Measurements from ENCODE around the gene CTCF.

The CTCF gene

GRCh38 chr16:67518676-67519075 lies 43.6 kb upstream of the CTCF start:
- TF ChIP-seq CTCF (IDR thresholded peaks at IDR 0.05; ENCODE audit: control extremely low read depth, extremely low read depth, low read depth, missing control alignments): no peak

GRCh38 chr16:67519242-67519641 lies 43.1 kb upstream of the CTCF start:
- TF ChIP-seq CTCF (IDR thresholded peaks at IDR 0.05; ENCODE audit: control extremely low read depth, extremely low read depth, low read depth, missing control alignments): no peak
- CTCF ChIA-PET: interaction anchor here (0.6 to 20.3 kb wide), 7 partner anchors 14 to 329 kb away, joined by 3 to 357 read pairs (median 121); partner anchors contain the start of genes ACD, AGRP, ATP6V0D1 and C16orf86
- POLR2A ChIA-PET: no interaction called here
- no peak for DNase-seq (ENCODE audit: extremely low spot score)

More at GRCh38 chr16:67518676-67519075, 43.6 kb upstream of the CTCF start:
- CTCF ChIA-PET: interaction anchor here (1.5 to 20.3 kb wide), 4 partner anchors 25 to 146 kb away, joined by 6 to 357 read pairs (median 94); partner anchors contain the start of genes ACD, ATP6V0D1, C16orf86 and ENKD1
- no peak for DNase-seq (ENCODE audit: extremely low spot score)
- POLR2A ChIA-PET: no interaction called here

- TF ChIP-seq CTCF (IDR thresholded peaks at IDR 0.05; ENCODE audit: control extremely low read depth, extremely low read depth, low read depth, missing control alignments): peak; percentile 99
- ChIA-PET POLR2A (interaction anchor here (0.7 to 1.0 kb wide), 4 partner anchors 9 to 41 kb away, joined by 3 to 5 read pairs (median 4); partner anchors contain the start of gene CTCF), CTCF (interaction anchor here (0.6 to 20.3 kb wide), 96 partner anchors 9 to 819 kb away, joined by 3 to 357 read pairs (median 5); partner anchors contain the start of genes ACD, AGRP, ATP6V0D1 and C16orf86)
- peak; percentile 91 for DNase-seq (ENCODE audit: extremely low spot score)
Measured at GRCh38 chr16:67521095-67521804, 41.1 kb upstream of the CTCF start.

GRCh38 chr16:67525176-67525860 lies 37.0 kb upstream of the CTCF start:
- TF ChIP-seq CTCF (IDR thresholded peaks at IDR 0.05; ENCODE audit: control extremely low read depth, extremely low read depth, low read depth, missing control alignments): no peak
- DNase-seq (ENCODE audit: extremely low spot score): no peak
- ChIA-PET POLR2A (no interaction called here), CTCF (interaction anchor here (0.9 to 20.3 kb wide), 9 partner anchors 11 to 139 kb away, joined by 3 to 357 read pairs (median 9); partner anchors contain the start of genes ACD, ATP6V0D1, C16orf86 and CARMIL2)

- no peak for TF ChIP-seq CTCF (IDR thresholded peaks at IDR 0.05; ENCODE audit: control extremely low read depth, extremely low read depth, low read depth, missing control alignments)
- CTCF ChIA-PET: interaction anchor here (0.9 to 20.3 kb wide), 9 partner anchors 11 to 138 kb away, joined by 3 to 357 read pairs (median 9); partner anchors contain the start of genes ACD, ATP6V0D1, C16orf86 and CARMIL2
- no peak for DNase-seq (ENCODE audit: extremely low spot score)
- POLR2A ChIA-PET: no interaction called here
Measured at GRCh38 chr16:67526149-67526791, 36.1 kb upstream of the CTCF start.
